PFSK-1 (cell line): ENCODE results near the gene CIAO3.

Experiments used
- FOXP2 ChIP-seq: optimal IDR thresholded peaks from 2 replicates; pipeline ENCODE3; 2011; ENCODE audit warnings: borderline replicate concordance, control low read depth, inconsistent platforms; ENCODE audit not compliant: insufficient read depth; ENCODE audit errors: extremely low read length, extremely low read depth
- POLR2AphosphoS5 ChIP-seq: IDR thresholded peaks from 2 replicates; pipeline ENCODE4 v1.6.1; 2012; ENCODE audit warnings: low read depth, mild to moderate bottlenecking, control low read depth, low read length, moderate library complexity
- REST ChIP-seq, 2 experiments: IDR thresholded peaks; 2 replicates each; pipeline versions ENCODE4 v1.6.1 to v1.8.0; 2011 to 2012; ENCODE audit warnings: low read depth in 2 of 2, low read length in 2 of 2, control low read depth in 1 of 2, inconsistent platforms in 1 of 2, mild to moderate bottlenecking in 1 of 2, moderate library complexity in 1 of 2; ENCODE audit not compliant: insufficient read depth in 1 of 2
- SIN3A ChIP-seq: IDR thresholded peaks from 2 replicates; pipeline ENCODE4 v1.6.1; 2012; ENCODE audit warnings: mild to moderate bottlenecking, low read length, moderate library complexity, borderline replicate concordance; ENCODE audit not compliant: insufficient read depth
- TAF1 ChIP-seq: IDR thresholded peaks from 2 replicates; pipeline ENCODE4 v1.6.1; 2012; ENCODE audit warnings: low read length, control low read depth, borderline replicate concordance; ENCODE audit not compliant: insufficient read depth

The CIAO3 gene

GRCh38 chr16:760065-760464 is 19.3 kb upstream of the CIAO3 start:
- TF ChIP-seq SIN3A (no peak), TAF1 (no peak), POLR2AphosphoS5 (no peak), REST (IDR thresholded peaks at IDR 0.05; ENCODE audit: insufficient read depth in 1 of 2, low read depth in 2 of 2, low read length in 2 of 2) (no peak), FOXP2 (no peak)

GRCh38 chr16:759110-759910 is 18.5 kb upstream of the CIAO3 start:
- TF ChIP-seq POLR2AphosphoS5 (no peak), SIN3A (no peak), FOXP2 (no peak), REST (IDR thresholded peaks at IDR 0.05; ENCODE audit: insufficient read depth in 1 of 2, low read depth in 2 of 2, low read length in 2 of 2) (no peak), TAF1 (no peak)

GRCh38 chr16:756428-756827 is 15.6 kb upstream of the CIAO3 start:
- TF ChIP-seq TAF1 (no peak), POLR2AphosphoS5 (no peak), FOXP2 (no peak), SIN3A (no peak), REST (IDR thresholded peaks at IDR 0.05; ENCODE audit: insufficient read depth in 1 of 2, low read depth in 2 of 2, low read length in 2 of 2) (no peak)

GRCh38 chr16:754656-755055 is 13.9 kb upstream of the CIAO3 start:
- TF ChIP-seq POLR2AphosphoS5, result no peak
- TF ChIP-seq TAF1, result no peak
- TF ChIP-seq REST (IDR thresholded peaks at IDR 0.05; ENCODE audit: insufficient read depth in 1 of 2, low read depth in 2 of 2, low read length in 2 of 2), result no peak
- TF ChIP-seq FOXP2, result no peak
- TF ChIP-seq SIN3A, result no peak
